ENCODE data around the gene CRB1.

CRB1 gene

GRCh38 chr1:197393772-197394171, 125.7 kb downstream of the CRB1 start:
- no peak overlapping the region for H3K27ac ChIP-seq (ENCODE audit: low read depth, low read length)
- H3K9me2 ChIP-seq (replicated peaks; ENCODE audit: insufficient read depth, low read length), result no peaks in the 10 kb centered on the region
- no peaks in the 10 kb centered on the region for H3K9me3 ChIP-seq (ENCODE audit: insufficient read depth, low read length)
- TF ChIP-seq EZH2phosphoT487 (conservative IDR thresholded peaks at IDR 0.05; ENCODE audit: low read length) (no peak), CTCF (IDR thresholded peaks at IDR 0.05; ENCODE audit: insufficient read depth, low read length, poor library complexity, severe bottlenecking) (no peak)
- H3F3A ChIP-seq (ENCODE audit: insufficient read depth), result no peaks in the 10 kb centered on the region
- no peaks in the 10 kb centered on the region for H3K36me3 ChIP-seq (ENCODE audit: low read length)
- H3K9ac ChIP-seq (ENCODE audit: low read length), result no peak overlapping the region
- no peak overlapping the region for H2AFZ ChIP-seq (ENCODE audit: low read depth, low read length, severe bottlenecking)
- H3K79me2 ChIP-seq (ENCODE audit: insufficient read depth, low read length), result no peaks in the 10 kb centered on the region
- H3K27me3 ChIP-seq (ENCODE audit: low read length), result no peaks in the 10 kb centered on the region
- H3K4me3 ChIP-seq (ENCODE audit: insufficient read depth, low read length, poor library complexity, severe bottlenecking), result no peak overlapping the region
- H3K4me2 ChIP-seq (ENCODE audit: low read depth, low read length, poor library complexity, severe bottlenecking), result no peak overlapping the region
- no peaks in the 10 kb centered on the region for H4K20me1 ChIP-seq (ENCODE audit: low read depth, low read length)

- no peak overlapping the region for H3K27ac ChIP-seq (ENCODE audit: low read depth, low read length)
- no peaks in the 10 kb centered on the region for H3F3A ChIP-seq (ENCODE audit: insufficient read depth)
- H3K36me3 ChIP-seq (ENCODE audit: low read length), result no peaks in the 10 kb centered on the region
- no peaks in the 10 kb centered on the region for H3K9me3 ChIP-seq (ENCODE audit: insufficient read depth, low read length)
- no peaks in the 10 kb centered on the region for H3K79me2 ChIP-seq (ENCODE audit: insufficient read depth, low read length)
- no peak overlapping the region for H3K4me3 ChIP-seq (ENCODE audit: insufficient read depth, low read length, poor library complexity, severe bottlenecking)
- H2AFZ ChIP-seq (ENCODE audit: low read depth, low read length, severe bottlenecking), result no peak overlapping the region
- no peaks in the 10 kb centered on the region for H3K27me3 ChIP-seq (ENCODE audit: low read length)
- H3K9me2 ChIP-seq (replicated peaks; ENCODE audit: insufficient read depth, low read length), result no peaks in the 10 kb centered on the region
- H4K20me1 ChIP-seq (ENCODE audit: low read depth, low read length), result no peaks in the 10 kb centered on the region
- no peak overlapping the region for H3K9ac ChIP-seq (ENCODE audit: low read length)
- TF ChIP-seq EZH2phosphoT487 (conservative IDR thresholded peaks at IDR 0.05; ENCODE audit: low read length) (no peak), CTCF (IDR thresholded peaks at IDR 0.05; ENCODE audit: insufficient read depth, low read length, poor library complexity, severe bottlenecking) (no peak)
- H3K4me2 ChIP-seq (ENCODE audit: low read depth, low read length, poor library complexity, severe bottlenecking), result no peak overlapping the region
Observed at GRCh38 chr1:197394831-197395608, 127.0 kb downstream of the CRB1 start.

GRCh38 chr1:197397895-197398294, 129.8 kb downstream of the CRB1 start:
- Histone ChIP-seq H3K4me3 (ENCODE audit: insufficient read depth, low read length, poor library complexity, severe bottlenecking) (no peak overlapping the region), H2AFZ (ENCODE audit: low read depth, low read length, severe bottlenecking) (no peak overlapping the region), H3K27me3 (ENCODE audit: low read length) (no peaks in the 10 kb centered on the region), H3K9ac (ENCODE audit: low read length) (no peak overlapping the region), H3F3A (ENCODE audit: insufficient read depth) (no peaks in the 10 kb centered on the region), H3K9me3 (ENCODE audit: insufficient read depth, low read length) (no peaks in the 10 kb centered on the region), H4K20me1 (ENCODE audit: low read depth, low read length) (no peaks in the 10 kb centered on the region), H3K4me2 (ENCODE audit: low read depth, low read length, poor library complexity, severe bottlenecking) (no peak overlapping the region), H3K9me2 (replicated peaks; ENCODE audit: insufficient read depth, low read length) (no peaks in the 10 kb centered on the region), H3K27ac (ENCODE audit: low read depth, low read length) (no peak overlapping the region), H3K79me2 (ENCODE audit: insufficient read depth, low read length) (no peaks in the 10 kb centered on the region), H3K36me3 (ENCODE audit: low read length) (no peaks in the 10 kb centered on the region)
- no peak for TF ChIP-seq EZH2phosphoT487 (conservative IDR thresholded peaks at IDR 0.05; ENCODE audit: low read length)
- no peak for TF ChIP-seq CTCF (IDR thresholded peaks at IDR 0.05; ENCODE audit: insufficient read depth, low read length, poor library complexity, severe bottlenecking)

Measured in SU-DHL-6 (cell line).